ENCODE measurements around the gene GJB5. TPM values are rescaled to one million over a fixed set of nuclear protein-coding genes. Genes with fewer than 3 reads are reported as not detected.

The GJB5 gene
- polyA plus RNA-seq, 1 of the 3 experiments (the other 2 are of a cell fraction), result not detected

DNA sequence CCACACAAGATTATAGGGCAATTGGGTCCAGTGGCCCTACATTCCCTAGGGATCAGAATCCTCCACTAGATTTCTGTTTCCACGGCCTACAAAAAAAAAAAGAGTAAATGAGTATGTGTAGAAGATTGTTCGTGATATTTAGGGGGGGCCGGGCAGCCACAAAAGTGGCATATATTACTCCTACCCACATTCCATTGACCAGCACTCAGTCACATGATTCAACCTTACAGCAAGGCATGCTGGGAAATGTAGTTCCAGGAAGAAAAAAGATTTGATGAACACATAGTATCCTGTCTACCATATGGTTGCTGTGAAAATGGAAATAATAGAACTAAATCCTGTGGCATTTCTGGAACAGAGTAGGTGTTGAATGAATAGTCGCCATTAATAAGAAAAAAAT, 43.4 kb upstream of the GJB5 start:
- ChIA-PET CTCF (no interaction called here), POLR2A (no interaction called here)
- no peak overlapping the region for H3K27ac ChIP-seq (ENCODE audit: low read depth in 2 of 2, low read length in 1 of 2)
- TF ChIP-seq, protein P1, sequence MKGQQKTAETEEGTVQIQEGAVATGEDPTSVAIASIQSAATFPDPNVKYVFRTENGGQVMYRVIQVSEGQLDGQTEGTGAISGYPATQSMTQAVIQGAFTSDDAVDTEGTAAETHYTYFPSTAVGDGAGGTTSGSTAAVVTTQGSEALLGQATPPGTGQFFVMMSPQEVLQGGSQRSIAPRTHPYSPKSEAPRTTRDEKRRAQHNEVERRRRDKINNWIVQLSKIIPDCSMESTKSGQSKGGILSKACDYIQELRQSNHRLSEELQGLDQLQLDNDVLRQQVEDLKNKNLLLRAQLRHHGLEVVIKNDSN (IDR thresholded peaks at IDR 0.05; ENCODE audit: borderline replicate concordance, low read depth), result peak; percentile 68; the same call in 1 of the 2 replicates
- no peak for TF ChIP-seq NFIC (IDR thresholded peaks at IDR 0.05; ENCODE audit: borderline replicate concordance)
- H3K36me3 ChIP-seq (replicated peaks in 1 of 2; ENCODE audit: control insufficient read depth in 1 of 2, insufficient read depth in 2 of 2, low read length in 1 of 2), result no peaks in the 10 kb centered on the region
- peak; percentile 21 for DNase-seq
- 43% methylated on average over 4 of the region's 4 CpGs for WGBS (ENCODE audit: low lambda C conversion rate)
- no peak overlapping the region for H3K9ac ChIP-seq
- no peaks in the 10 kb centered on the region for H3K9me3 ChIP-seq
- no peaks in the 10 kb centered on the region for H3K79me2 ChIP-seq (ENCODE audit: insufficient read depth)
- H4K20me1 ChIP-seq (ENCODE audit: insufficient read depth), result no peaks in the 10 kb centered on the region
- no peak overlapping the region for H2AFZ ChIP-seq (ENCODE audit: low read depth)
- H3K9me2 ChIP-seq, result no peaks in the 10 kb centered on the region
- no peaks in the 10 kb centered on the region for H3K27me3 ChIP-seq (ENCODE audit: insufficient read depth)
- no peaks in the 10 kb centered on the region; a peak in 1 of 4 replicates for H3K4me1 ChIP-seq (ENCODE audit: control insufficient read depth in 1 of 2, insufficient read depth in 2 of 2, low read depth in 1 of 2, low read length in 1 of 2)
- no peak overlapping the region for H3K4me3 ChIP-seq (ENCODE audit: low read depth in 2 of 2, low read length in 1 of 2)
- H3K4me2 ChIP-seq, result no peak overlapping the region
- H3F3A ChIP-seq (replicated peaks; ENCODE audit: insufficient read depth), result no peaks in the 10 kb centered on the region

DNA sequence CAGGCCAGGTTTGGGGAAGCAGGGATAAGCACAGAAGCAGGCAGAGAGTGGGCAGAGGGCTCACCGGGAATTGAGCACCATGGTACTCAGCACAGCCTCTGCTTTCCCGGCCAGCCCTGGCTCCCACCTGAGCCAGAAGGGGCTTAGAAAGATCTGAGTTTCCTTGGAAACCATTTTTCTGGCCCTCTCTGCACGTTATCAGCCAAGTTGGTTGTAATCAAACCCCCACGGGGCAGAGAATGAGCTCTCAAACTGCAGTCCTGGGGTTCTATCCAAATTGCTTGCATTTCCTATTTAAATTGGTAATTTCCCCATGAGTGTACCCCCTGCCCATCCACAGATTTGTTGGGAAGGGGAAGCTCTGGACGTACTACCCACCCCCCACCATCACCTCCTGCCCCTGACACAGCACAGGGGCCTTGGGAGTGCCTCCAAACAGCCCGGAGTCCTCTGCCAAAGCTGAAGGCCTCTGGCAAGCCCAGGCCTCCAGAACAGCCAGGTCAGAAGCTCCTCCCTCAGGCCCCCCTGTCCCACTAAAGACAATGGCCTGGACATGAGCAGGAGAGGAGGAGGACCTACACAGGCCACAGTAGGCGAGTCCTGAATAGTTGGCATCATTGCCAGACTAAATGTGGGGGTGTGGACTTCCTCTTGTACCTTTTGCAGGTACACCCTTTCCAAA, 42.7 kb upstream of the GJB5 start:
- Histone ChIP-seq H3K79me2 (ENCODE audit: insufficient read depth) (no peaks in the 10 kb centered on the region), H3K27ac (ENCODE audit: low read depth in 2 of 2, low read length in 1 of 2) (no peak overlapping the region), H3K9me2 (no peaks in the 10 kb centered on the region), H3K9ac (no peak overlapping the region), H3K36me3 (replicated peaks in 1 of 2; ENCODE audit: control insufficient read depth in 1 of 2, insufficient read depth in 2 of 2, low read length in 1 of 2) (no peaks in the 10 kb centered on the region), H4K20me1 (ENCODE audit: insufficient read depth) (no peaks in the 10 kb centered on the region), H3K4me3 (ENCODE audit: low read depth in 2 of 2, low read length in 1 of 2) (no peak overlapping the region), H3K9me3 (no peaks in the 10 kb centered on the region), H3K4me1 (ENCODE audit: control insufficient read depth in 1 of 2, insufficient read depth in 2 of 2, low read depth in 1 of 2, low read length in 1 of 2) (no peaks in the 10 kb centered on the region; a peak in 1 of 4 replicates), H2AFZ (ENCODE audit: low read depth) (no peak overlapping the region), H3K4me2 (no peak overlapping the region), H3F3A (replicated peaks; ENCODE audit: insufficient read depth) (no peaks in the 10 kb centered on the region), H3K27me3 (ENCODE audit: insufficient read depth) (no peaks in the 10 kb centered on the region)
- POLR2A ChIA-PET, result no interaction called here
- CTCF ChIA-PET, result no interaction called here
- 29% methylated on average over 7 of the region's 7 CpGs for WGBS (ENCODE audit: low lambda C conversion rate)
- no peak for DNase-seq
- TF ChIP-seq RAD21 (IDR thresholded peaks at IDR 0.05; ENCODE audit: low read length) (no peak), RXRA (IDR thresholded peaks at IDR 0.05; ENCODE audit: borderline replicate concordance, low read depth) (no peak), MEF2A (IDR thresholded peaks at IDR 0.05; ENCODE audit: borderline replicate concordance, low read depth) (no peak), FOXM1 (IDR thresholded peaks at IDR 0.05; ENCODE audit: low read depth) (no peak), TEAD4 (IDR thresholded peaks at IDR 0.05; ENCODE audit: borderline replicate concordance, insufficient read depth) (no peak), GABPA (IDR thresholded peaks at IDR 0.05; ENCODE audit: low read depth) (no peak), YY1 (IDR thresholded peaks at IDR 0.05; ENCODE audit: low read depth) (no peak), RFX5 (IDR thresholded peaks at IDR 0.05; ENCODE audit: low read length) (no peak), TCF12 (IDR thresholded peaks at IDR 0.05) (no peak), JUND (IDR thresholded peaks at IDR 0.05) (no peak), POLR2AphosphoS5 (IDR thresholded peaks at IDR 0.05; ENCODE audit: low read depth, low read length) (no peak), MXI1 (IDR thresholded peaks at IDR 0.05; ENCODE audit: low read depth, low read length) (no peak)
- TF ChIP-seq, protein P2, sequence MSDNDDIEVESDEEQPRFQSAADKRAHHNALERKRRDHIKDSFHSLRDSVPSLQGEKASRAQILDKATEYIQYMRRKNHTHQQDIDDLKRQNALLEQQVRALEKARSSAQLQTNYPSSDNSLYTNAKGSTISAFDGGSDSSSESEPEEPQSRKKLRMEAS (IDR thresholded peaks at IDR 0.05; ENCODE audit: low read depth), result no peak
- TF ChIP-seq, protein P3, sequence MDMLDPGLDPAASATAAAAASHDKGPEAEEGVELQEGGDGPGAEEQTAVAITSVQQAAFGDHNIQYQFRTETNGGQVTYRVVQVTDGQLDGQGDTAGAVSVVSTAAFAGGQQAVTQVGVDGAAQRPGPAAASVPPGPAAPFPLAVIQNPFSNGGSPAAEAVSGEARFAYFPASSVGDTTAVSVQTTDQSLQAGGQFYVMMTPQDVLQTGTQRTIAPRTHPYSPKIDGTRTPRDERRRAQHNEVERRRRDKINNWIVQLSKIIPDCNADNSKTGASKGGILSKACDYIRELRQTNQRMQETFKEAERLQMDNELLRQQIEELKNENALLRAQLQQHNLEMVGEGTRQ (IDR thresholded peaks at IDR 0.05; ENCODE audit: borderline replicate concordance, low read depth, low read length), result no peak
- TF ChIP-seq, protein P1 (IDR thresholded peaks at IDR 0.05; ENCODE audit: borderline replicate concordance, low read depth), result no peak
- TF ChIP-seq, protein P4, sequence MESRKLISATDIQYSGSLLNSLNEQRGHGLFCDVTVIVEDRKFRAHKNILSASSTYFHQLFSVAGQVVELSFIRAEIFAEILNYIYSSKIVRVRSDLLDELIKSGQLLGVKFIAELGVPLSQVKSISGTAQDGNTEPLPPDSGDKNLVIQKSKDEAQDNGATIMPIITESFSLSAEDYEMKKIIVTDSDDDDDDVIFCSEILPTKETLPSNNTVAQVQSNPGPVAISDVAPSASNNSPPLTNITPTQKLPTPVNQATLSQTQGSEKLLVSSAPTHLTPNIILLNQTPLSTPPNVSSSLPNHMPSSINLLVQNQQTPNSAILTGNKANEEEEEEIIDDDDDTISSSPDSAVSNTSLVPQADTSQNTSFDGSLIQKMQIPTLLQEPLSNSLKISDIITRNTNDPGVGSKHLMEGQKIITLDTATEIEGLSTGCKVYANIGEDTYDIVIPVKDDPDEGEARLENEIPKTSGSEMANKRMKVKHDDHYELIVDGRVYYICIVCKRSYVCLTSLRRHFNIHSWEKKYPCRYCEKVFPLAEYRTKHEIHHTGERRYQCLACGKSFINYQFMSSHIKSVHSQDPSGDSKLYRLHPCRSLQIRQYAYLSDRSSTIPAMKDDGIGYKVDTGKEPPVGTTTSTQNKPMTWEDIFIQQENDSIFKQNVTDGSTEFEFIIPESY (IDR thresholded peaks at IDR 0.05; ENCODE audit: borderline replicate concordance, low read depth), result no peak
- TF ChIP-seq, protein P5, sequence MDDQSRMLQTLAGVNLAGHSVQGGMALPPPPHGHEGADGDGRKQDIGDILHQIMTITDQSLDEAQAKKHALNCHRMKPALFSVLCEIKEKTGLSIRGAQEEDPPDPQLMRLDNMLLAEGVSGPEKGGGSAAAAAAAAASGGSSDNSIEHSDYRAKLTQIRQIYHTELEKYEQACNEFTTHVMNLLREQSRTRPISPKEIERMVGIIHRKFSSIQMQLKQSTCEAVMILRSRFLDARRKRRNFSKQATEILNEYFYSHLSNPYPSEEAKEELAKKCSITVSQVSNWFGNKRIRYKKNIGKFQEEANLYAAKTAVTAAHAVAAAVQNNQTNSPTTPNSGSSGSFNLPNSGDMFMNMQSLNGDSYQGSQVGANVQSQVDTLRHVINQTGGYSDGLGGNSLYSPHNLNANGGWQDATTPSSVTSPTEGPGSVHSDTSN (IDR thresholded peaks at IDR 0.05), result no peak
- TF ChIP-seq, protein P6, sequence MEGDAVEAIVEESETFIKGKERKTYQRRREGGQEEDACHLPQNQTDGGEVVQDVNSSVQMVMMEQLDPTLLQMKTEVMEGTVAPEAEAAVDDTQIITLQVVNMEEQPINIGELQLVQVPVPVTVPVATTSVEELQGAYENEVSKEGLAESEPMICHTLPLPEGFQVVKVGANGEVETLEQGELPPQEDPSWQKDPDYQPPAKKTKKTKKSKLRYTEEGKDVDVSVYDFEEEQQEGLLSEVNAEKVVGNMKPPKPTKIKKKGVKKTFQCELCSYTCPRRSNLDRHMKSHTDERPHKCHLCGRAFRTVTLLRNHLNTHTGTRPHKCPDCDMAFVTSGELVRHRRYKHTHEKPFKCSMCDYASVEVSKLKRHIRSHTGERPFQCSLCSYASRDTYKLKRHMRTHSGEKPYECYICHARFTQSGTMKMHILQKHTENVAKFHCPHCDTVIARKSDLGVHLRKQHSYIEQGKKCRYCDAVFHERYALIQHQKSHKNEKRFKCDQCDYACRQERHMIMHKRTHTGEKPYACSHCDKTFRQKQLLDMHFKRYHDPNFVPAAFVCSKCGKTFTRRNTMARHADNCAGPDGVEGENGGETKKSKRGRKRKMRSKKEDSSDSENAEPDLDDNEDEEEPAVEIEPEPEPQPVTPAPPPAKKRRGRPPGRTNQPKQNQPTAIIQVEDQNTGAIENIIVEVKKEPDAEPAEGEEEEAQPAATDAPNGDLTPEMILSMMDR (IDR thresholded peaks at IDR 0.05), result no peak

All from SK-N-SH (cell line).